Measurements from ENCODE around the gene MARK3. TPM values are rescaled to one million over a fixed set of nuclear protein-coding genes. Genes with fewer than 3 reads are reported as not detected.

The MARK3 gene
- total and polyA plus RNA-seq, 2 of the 4 experiments (the other 2 are of a cell fraction) = 78.5 to 80.5 TPM

GRCh38 chr14:103548463-103549351 is 163.5 kb downstream of the MARK3 start:
- Histone ChIP-seq H3K9me3 (ENCODE audit: control insufficient read depth, insufficient read depth, low read length) (no peaks in the 10 kb centered on the region), H2BK20ac (ENCODE audit: low read depth, low read length) (no peak overlapping the region), H4K20me1 (ENCODE audit: insufficient read depth, low read length) (peaks cover 8% of the 10 kb centered on the region; the same call in 1 of the 2 replicates), H2AK5ac (ENCODE audit: low read depth, low read length) (no peak overlapping the region), H2BK5ac (ENCODE audit: low read depth, low read length, poor library complexity, severe bottlenecking) (no peak overlapping the region), H4K5ac (ENCODE audit: low read depth, low read length) (no peak overlapping the region), H3K4me1 (ENCODE audit: control insufficient read depth, insufficient read depth, low read length) (peaks cover 9% of the 10 kb centered on the region), H3K23ac (ENCODE audit: low read depth, low read length) (no peak overlapping the region), H4K91ac (ENCODE audit: insufficient read depth, low read depth, low read length) (no peak overlapping the region), H3K14ac (replicated peaks; ENCODE audit: low read depth, low read length) (no peak overlapping the region), H3K36me3 (ENCODE audit: control insufficient read depth, insufficient read depth, low read length) (no peaks in the 10 kb centered on the region), H3K4ac (ENCODE audit: low read depth, low read length) (no peak overlapping the region), H4K8ac (ENCODE audit: low read depth in 2 of 2, low read length in 2 of 2) (no peak overlapping the region), H3K4me2 (ENCODE audit: low read depth, low read length) (no peak overlapping the region), H3K56ac (ENCODE audit: extremely low read depth, insufficient read depth, low read length) (no peak overlapping the region), H3K18ac (ENCODE audit: low read depth, low read length) (no peak overlapping the region), H2AFZ (replicated peaks; ENCODE audit: low read length, poor library complexity) (no peak overlapping the region), H2BK120ac (ENCODE audit: low read depth, low read length) (no peak overlapping the region), H3K27me3 (ENCODE audit: control insufficient read depth, insufficient read depth, low read length) (no peaks in the 10 kb centered on the region), H3K4me3 (ENCODE audit: insufficient read depth, low read depth, low read length) (no peak overlapping the region), H3K9me1 (ENCODE audit: insufficient read depth, low read length) (peaks cover 8% of the 10 kb centered on the region; the same call in 1 of the 2 replicates), H3K9ac (ENCODE audit: low read depth, low read length) (no peak overlapping the region), H2AK9ac (replicated peaks; ENCODE audit: low read depth, low read length, poor library complexity) (no peak overlapping the region), H3K27ac (ENCODE audit: insufficient read depth, low read length) (no peak overlapping the region), H3K79me1 (ENCODE audit: low read depth in 1 of 2, low read length in 2 of 2) (peaks cover 0 to 17% of the 10 kb centered on the region in 2 experiments; a peak in 2 of 4 replicates), H2BK15ac (ENCODE audit: low read depth, low read length) (no peak overlapping the region)
- ChIA-PET CTCF (no interaction called here), POLR2A (ENCODE audit: unreplicated experiment) (no interaction called here)
- no TSS peak for BruUV-seq (replicated peaks)
- ATAC-seq (ENCODE audit: low read depth) (no peak), DNase-seq (no peak)
- WGBS, 2 experiments (ENCODE audit: extremely low coverage in 2 of 2, insufficient read length in 1 of 2) = 76% methylated on average over 17 of the region's 27 CpGs; no CpG with 5 or more reads in 1 of the 2 experiments
- intact Hi-C loops (cut with micrococcal nuclease) = no loop called here
- in situ Hi-C loops (cut with MboI; ENCODE audit: low sequenced_read_pairs) = no loop called here
- dilution Hi-C loops (cut with HindIII; ENCODE audit: low sequenced_read_pairs, unreplicated experiment) = no loop called here
- TF ChIP-seq CTCF (conservative IDR thresholded peaks at IDR 0.05; ENCODE audit: low read depth, low read length) (no peak), RFX5 (IDR thresholded peaks at IDR 0.05; ENCODE audit: low read depth, low read length) (no peak), SMC3 (IDR thresholded peaks at IDR 0.05; ENCODE audit: low read depth, low read length) (no peak), ELK1 (IDR thresholded peaks at IDR 0.05; ENCODE audit: borderline replicate concordance, low read depth, low read length) (no peak), FOS (IDR thresholded peaks at IDR 0.05; ENCODE audit: low read depth, low read length) (no peak), RAD21 (IDR thresholded peaks at IDR 0.05; ENCODE audit: low read length) (no peak), RCOR1 (IDR thresholded peaks at IDR 0.05; ENCODE audit: insufficient replicate concordance, low read length) (no peak), MAFK (IDR thresholded peaks at IDR 0.05; ENCODE audit: low read depth, low read length) (no peak), NFE2L2 (IDR thresholded peaks at IDR 0.05; ENCODE audit: low read depth, low read length) (no peak), MXI1 (IDR thresholded peaks at IDR 0.05; ENCODE audit: borderline replicate concordance, low read depth, low read length) (no peak), USF2 (IDR thresholded peaks at IDR 0.05; ENCODE audit: low read depth, low read length) (no peak), BHLHE40 (IDR thresholded peaks at IDR 0.05; ENCODE audit: low read depth, low read length) (no peak), MAZ (IDR thresholded peaks at IDR 0.05; ENCODE audit: borderline replicate concordance, low read depth, low read length) (no peak), POLR2A (IDR thresholded peaks at IDR 0.05; ENCODE audit: low read depth, low read length) (no peak), CHD1 (IDR thresholded peaks at IDR 0.05; ENCODE audit: low read depth, low read length) (no peak)

Data from IMR-90 (cell line).